Prostate gland (tissue), 2 donors: ENCODE measurements around the gene MBOAT7. TPM values are rescaled to one million over a fixed set of nuclear protein-coding genes. Genes with fewer than 3 reads are reported as not detected.
"Not testable (repeated sequence)": the region's sequence is repeated elsewhere in the genome, so short reads cannot be mapped to it uniquely, and the experiment has no call there.

Experiments used
- DNase-seq: peaks from one replicate; pipeline ENCODE4 v3.0.0-alpha.2; 2019; ENCODE audit warnings: low spot score
- H3K27ac ChIP-seq, 2 donors: fragments of 200-600 bp; sonication (generic); 2 replicates each; pipeline ENCODE4 v1.5.1; 2017 to 2019
- H3K27me3 ChIP-seq: fragments of 200-600 bp; sonication (generic); replicated peaks from 2 replicates; pipeline ENCODE4 v1.5.1; 2019; ENCODE audit not compliant: insufficient read depth
- H3K36me3 ChIP-seq, 2 donors: fragments of 200-600 bp; sonication (generic); 1 replicate in 1 of 2; 2 replicates in 1 of 2; pipeline versions ENCODE4 v1.5.1 to v1.8.1; 2017 to 2019
- H3K4me1 ChIP-seq: fragments of 200-600 bp; sonication (generic); replicated peaks from 2 replicates; pipeline ENCODE4 v1.5.1; 2019
- H3K4me3 ChIP-seq, 2 donors: fragments of 200-600 bp; sonication (generic); 2 replicates each; pipeline ENCODE4 v1.5.1; 2017 to 2019
- H3K9me3 ChIP-seq: fragments of 200-600 bp; sonication (generic); 2 replicates; pipeline ENCODE4 v1.5.1; 2017
- CTCF ChIP-seq, 4 experiments: fragments of 200-600 bp in 2 of 4; fragments of 450-650 bp in 2 of 4; sonication (generic) in 2 of 4; IDR thresholded peaks; 1 replicate in 3 of 4; 2 replicates in 1 of 4; pipeline ENCODE4 v1.5.1; 2016 to 2019; ENCODE audit warnings: antibody characterized with exemption in 4 of 4, mild to moderate bottlenecking in 2 of 4, moderate library complexity in 2 of 4
- POLR2A ChIP-seq: fragments of 450-650 bp; IDR thresholded peaks from one replicate; pipeline ENCODE4 v1.6.1; 2016; ENCODE audit warnings: antibody characterized with exemption, mild to moderate bottlenecking
- POLR2AphosphoS5 ChIP-seq: sonication (generic); formaldehyde crosslinking; IDR thresholded peaks from one replicate; pipeline ENCODE4 v1.6.1; 2017; ENCODE audit warnings: antibody characterized with exemption
- WGBS: methylation state at CpG from one replicate; pipeline ENCODE4 v1.1.5; 2018; 5-methylcytosine and 5-hydroxymethylcytosine counted together
- intact Hi-C: fragments of 100-400 bp; cut with DNase I; formaldehyde crosslinking; loops from one replicate; pipeline ENCODE4 v1.14.2; 2022
- total RNA-seq, 2 donors: library from RNA; depleted of rRNA; stranded (reverse); fragments of >200 nt; gene quantifications; one replicate each; pipeline ENCODE4 v1.1.0, GENCODE V29; 2016

The MBOAT7 gene
- total RNA-seq, 2 donors from 2014 or later, result 91.7 to 430 TPM

- H3K27ac ChIP-seq, result peak overlapping the region in 1 of 2 donors; percentile 14
- intact Hi-C loops, result no loop called here
- WGBS, result 53% methylated on average over 5 of the region's 5 CpGs
- H3K36me3 ChIP-seq, result peaks cover 7 to 29% of the 10 kb centered on the region in 2 donors
- H3K27me3 ChIP-seq, result no peaks in the 10 kb centered on the region
- TF ChIP-seq POLR2A (no peak), POLR2AphosphoS5 (no peak), CTCF (IDR thresholded peaks at IDR 0.05) (no peak)
- no peak for DNase-seq
- no peaks in the 10 kb centered on the region for H3K9me3 ChIP-seq
- no peak overlapping the region for H3K4me3 ChIP-seq
- peaks cover 18% of the 10 kb centered on the region for H3K4me1 ChIP-seq
Measured at GRCh38 chr19:54207676-54207982, 18.2 kb upstream of the MBOAT7 start.

- DNase-seq, intact Hi-C loops, H3K27me3 ChIP-seq, H3K4me3 ChIP-seq, H3K9me3 ChIP-seq: not testable (repeated sequence)
- WGBS, result 76% methylated on average over 23 of the region's 23 CpGs
- Histone ChIP-seq H3K4me1 (peaks cover 22% of the 10 kb centered on the region), H3K36me3 (peaks cover 7 to 29% of the 10 kb centered on the region in 2 donors), H3K27ac (peak overlapping the region in 1 of 2 donors; percentile 14)
Measured at GRCh38 chr19:54207193-54207592, 17.8 kb upstream of the MBOAT7 start.

- Histone ChIP-seq H3K4me3 (no peak overlapping the region), H3K36me3 (peaks cover 7 to 29% of the 10 kb centered on the region in 2 donors), H3K9me3 (no peaks in the 10 kb centered on the region), H3K4me1 (peaks cover 22% of the 10 kb centered on the region), H3K27ac (no peak overlapping the region), H3K27me3 (no peaks in the 10 kb centered on the region)
- 86% methylated on average over 13 of the region's 13 CpGs for WGBS
- TF ChIP-seq POLR2A, result no peak
- TF ChIP-seq POLR2AphosphoS5, result no peak
- TF ChIP-seq CTCF (IDR thresholded peaks at IDR 0.05), result no peak
- intact Hi-C loops, result no loop called here
- no peak for DNase-seq
Measured at GRCh38 chr19:54206831-54207177, 17.4 kb upstream of the MBOAT7 start.

- Histone ChIP-seq H3K4me1 (peaks cover 22% of the 10 kb centered on the region), H3K27me3 (no peaks in the 10 kb centered on the region), H3K4me3 (no peak overlapping the region), H3K36me3 (peaks cover 7 to 29% of the 10 kb centered on the region in 2 donors), H3K9me3 (no peaks in the 10 kb centered on the region), H3K27ac (no peak overlapping the region)
- intact Hi-C loops, result no loop called here
- DNase-seq, result no peak
- 88% methylated on average over 26 of the region's 27 CpGs for WGBS
- TF ChIP-seq CTCF (IDR thresholded peaks at IDR 0.05), result no peak
- TF ChIP-seq POLR2A, result no peak
- no peak for TF ChIP-seq POLR2AphosphoS5
Measured at GRCh38 chr19:54206030-54206830, 16.9 kb upstream of the MBOAT7 start.

- TF ChIP-seq POLR2A (no peak), CTCF (IDR thresholded peaks at IDR 0.05) (no peak), POLR2AphosphoS5 (no peak)
- no peak for DNase-seq
- H3K4me1 ChIP-seq, result peaks cover 22% of the 10 kb centered on the region
- H3K36me3 ChIP-seq, result peaks cover 7 to 29% of the 10 kb centered on the region in 2 donors
- H3K27me3 ChIP-seq, result no peaks in the 10 kb centered on the region
- intact Hi-C loops, result no loop called here
- WGBS, result 73% methylated on average over 4 of the region's 4 CpGs
- H3K27ac ChIP-seq, result no peak overlapping the region
- H3K9me3 ChIP-seq, result no peaks in the 10 kb centered on the region
- H3K4me3 ChIP-seq, result no peak overlapping the region
Measured at GRCh38 chr19:54204767-54205468, 15.5 kb upstream of the MBOAT7 start.
